GM13976 (cell line): ENCODE results near the gene PTER.

Source experiments
- DNase-seq: peaks from one replicate; pipeline ENCODE4 v3.0.0; 2012; ENCODE audit warnings: low spot score
- CTCF ChIP-seq: IDR thresholded peaks from 2 replicates; pipeline ENCODE4 v1.5.1; 2012; ENCODE audit warnings: borderline replicate concordance, mild to moderate bottlenecking; ENCODE audit not compliant: insufficient read depth; ENCODE audit errors: extremely low read depth, missing control alignments, control extremely low read depth
- in situ Hi-C: fragments of 300-500 bp; cut with MboI; formaldehyde crosslinking; loops from one replicate; pipeline ENCODE4 v1.12.0; 2022; ENCODE audit warnings: low sequenced_read_pairs, mixed read lengths, inconsistent platforms; ENCODE audit not compliant: unreplicated experiment

Gene PTER

GRCh38 chr10:16466001-16466400 lies 29.2 kb downstream of the PTER start:
- in situ Hi-C loops, result no loop called here
- TF ChIP-seq CTCF, result no peak

GRCh38 chr10:16470747-16471146 lies 33.9 kb downstream of the PTER start:
- no peak for DNase-seq
- TF ChIP-seq CTCF, result no peak
- in situ Hi-C loops, result no loop called here

More at GRCh38 chr10:16466001-16466400, 29.2 kb downstream of the PTER start:
- no peak for DNase-seq

- in situ Hi-C loops, result no loop called here
- no peak for TF ChIP-seq CTCF
Measured at GRCh38 chr10:16472828-16473227, 36.0 kb downstream of the PTER start.

GRCh38 chr10:16477757-16478156 lies 40.9 kb downstream of the PTER start:
- no peak for DNase-seq
- TF ChIP-seq CTCF, result no peak
- in situ Hi-C loops, result no loop called here

More at GRCh38 chr10:16472828-16473227, 36.0 kb downstream of the PTER start:
- no peak for DNase-seq

- TF ChIP-seq CTCF, result no peak
- in situ Hi-C loops, result no loop called here
- DNase-seq, result no peak
Measured at GRCh38 chr10:16478801-16479200, 42.0 kb downstream of the PTER start.

GRCh38 chr10:16481052-16481728 lies 44.4 kb downstream of the PTER start:
- in situ Hi-C loops, result no loop called here
- no peak for DNase-seq
- no peak for TF ChIP-seq CTCF
